ENCODE measurements around the gene FAM131A.
A peak's percentile ranks its signal among the peaks of the same experiment; 100 is the strongest.
"Not testable (repeated sequence)": the region's sequence is repeated elsewhere in the genome, so short reads cannot be mapped to it uniquely, and the experiment has no call there.

FAM131A gene

DNA sequence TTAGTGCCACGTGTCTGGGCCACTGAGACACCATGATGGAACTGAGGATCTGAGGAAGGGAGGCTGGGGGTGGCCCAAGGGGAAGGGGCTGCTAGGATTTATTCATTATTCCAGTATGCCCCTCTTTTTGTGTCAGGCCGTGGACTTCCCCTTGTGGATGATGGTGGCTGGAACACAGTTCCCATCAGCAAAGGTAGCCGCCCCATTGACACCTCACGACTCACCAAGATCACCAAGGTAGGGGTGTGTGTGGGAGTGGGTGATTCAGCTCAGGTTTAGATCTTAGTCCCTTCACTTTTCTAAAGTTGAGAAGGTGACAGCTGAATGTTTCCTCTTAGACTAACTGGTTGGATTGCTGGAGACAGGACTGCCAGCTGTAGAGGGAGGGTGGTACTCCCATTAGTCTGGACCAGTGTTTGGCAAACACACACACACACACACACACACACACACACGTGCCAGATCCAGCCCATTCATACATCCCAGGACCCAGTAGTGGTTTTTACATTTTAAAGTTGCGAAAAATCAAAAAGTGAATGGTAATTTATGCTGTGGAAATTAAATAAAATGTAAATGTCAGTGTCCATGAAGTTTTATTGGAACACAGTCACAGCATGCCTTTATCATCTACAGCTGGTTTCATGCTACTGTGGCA is 11.6 kb upstream of the FAM131A start:
- DNase-seq: no peak
- TF ChIP-seq GATA1 (IDR thresholded peaks at IDR 0.05; ENCODE audit: low read depth, low read length): no peak
- no peak for TF ChIP-seq POLR2A (IDR thresholded peaks at IDR 0.05; ENCODE audit: low read length)

DNA sequence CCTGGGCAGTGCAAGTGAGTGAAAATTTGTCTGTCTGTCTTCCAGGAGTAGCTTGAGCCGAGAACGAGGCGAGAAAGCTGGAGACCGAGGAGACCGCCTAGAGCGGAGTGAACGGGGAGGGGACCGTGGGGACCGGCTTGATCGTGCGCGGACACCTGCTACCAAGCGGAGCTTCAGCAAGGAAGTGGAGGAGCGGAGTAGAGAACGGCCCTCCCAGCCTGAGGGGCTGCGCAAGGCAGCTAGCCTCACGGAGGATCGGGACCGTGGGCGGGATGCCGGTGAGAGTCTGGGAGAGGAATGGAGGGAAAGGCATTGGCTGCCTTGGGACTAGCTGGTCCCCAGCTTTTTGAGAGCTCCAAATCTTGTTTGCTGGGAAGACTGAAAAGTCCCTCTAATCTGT is 10.2 kb upstream of the FAM131A start:
- TF ChIP-seq GATA1 (IDR thresholded peaks at IDR 0.05; ENCODE audit: low read depth, low read length) (no peak), POLR2A (IDR thresholded peaks at IDR 0.05; ENCODE audit: low read length) (no peak)
- no peak for DNase-seq

GRCh38 chr3:184328516-184328915 is 8.9 kb upstream of the FAM131A start:
- TF ChIP-seq GATA1 (IDR thresholded peaks at IDR 0.05; ENCODE audit: low read depth, low read length) (no peak), POLR2A (IDR thresholded peaks at IDR 0.05; ENCODE audit: low read length) (no peak)
- DNase-seq: no peak

- TF ChIP-seq POLR2A (IDR thresholded peaks at IDR 0.05; ENCODE audit: low read length) (no peak), GATA1 (IDR thresholded peaks at IDR 0.05; ENCODE audit: low read depth, low read length) (no peak)
- DNase-seq: no peak
Observed at GRCh38 chr3:184332370-184333090, 4.9 kb upstream of the FAM131A start.

DNA sequence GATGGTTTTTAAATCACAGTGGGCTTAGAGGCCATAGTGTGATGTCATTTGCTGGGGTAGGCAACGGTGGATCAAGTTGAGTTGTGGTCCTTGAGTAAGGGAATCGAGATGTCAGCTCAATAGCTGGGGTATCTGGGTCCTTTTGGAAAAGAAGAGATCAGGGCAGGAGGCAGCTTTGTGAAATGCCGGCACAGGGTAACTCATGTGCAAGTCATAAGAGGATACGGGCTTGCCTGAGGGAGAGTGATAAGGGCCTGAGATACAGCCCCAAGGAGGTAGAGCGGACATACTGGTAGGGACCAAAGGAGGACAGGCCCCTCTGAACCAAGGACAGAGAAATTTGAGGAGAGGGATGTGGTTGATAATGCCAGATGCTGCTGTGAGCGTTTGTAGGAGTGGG is 4.2 kb upstream of the FAM131A start:
- TF ChIP-seq POLR2A (IDR thresholded peaks at IDR 0.05; ENCODE audit: low read length) (no peak), GATA1 (IDR thresholded peaks at IDR 0.05; ENCODE audit: low read depth, low read length) (no peak)
- DNase-seq: peak; percentile 77 to 80

- no peak for DNase-seq
Observed at GRCh38 chr3:184333700-184334099, 3.7 kb upstream of the FAM131A start.

DNA sequence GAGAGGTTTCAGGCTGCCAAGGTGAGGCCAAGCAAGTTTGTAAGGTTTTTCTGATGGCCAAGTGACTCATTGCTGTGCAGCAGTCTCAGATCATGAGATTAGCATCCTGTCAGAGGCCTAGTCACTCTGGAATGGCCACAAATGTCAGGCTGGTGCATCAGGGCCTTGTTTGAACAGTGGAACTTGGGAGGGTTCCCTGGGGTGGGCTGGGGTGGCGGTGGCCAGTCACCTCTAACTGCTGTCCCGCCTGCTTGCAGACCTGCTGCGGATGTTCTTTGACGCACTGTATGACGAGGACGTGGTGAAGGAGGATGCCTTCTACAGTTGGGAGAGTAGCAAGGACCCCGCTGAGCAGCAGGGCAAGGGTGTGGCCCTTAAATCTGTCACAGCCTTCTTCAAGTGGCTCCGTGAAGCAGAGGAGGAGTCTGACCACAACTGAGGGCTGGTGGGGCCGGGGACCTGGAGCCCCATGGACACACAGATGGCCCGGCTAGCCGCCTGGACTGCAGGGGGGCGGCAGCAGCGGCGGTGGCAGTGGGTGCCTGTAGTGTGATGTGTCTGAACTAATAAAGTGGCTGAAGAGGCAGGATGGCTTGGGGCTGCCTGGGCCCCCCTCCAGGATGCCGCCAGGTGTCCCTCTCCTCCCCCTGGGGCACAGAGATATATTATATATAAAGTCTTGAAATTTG is 2.8 kb upstream of the FAM131A start:
- TF ChIP-seq POLR2A (IDR thresholded peaks at IDR 0.05; ENCODE audit: low read length): no peak
- no peak for TF ChIP-seq GATA1 (IDR thresholded peaks at IDR 0.05; ENCODE audit: low read depth, low read length)
- peak; percentile 71 to 81 for DNase-seq

More at GRCh38 chr3:184333700-184334099, 3.7 kb upstream of the FAM131A start:
- no peak for TF ChIP-seq GATA1 (IDR thresholded peaks at IDR 0.05; ENCODE audit: low read depth, low read length)
- no peak for TF ChIP-seq POLR2A (IDR thresholded peaks at IDR 0.05; ENCODE audit: low read length)

DNA sequence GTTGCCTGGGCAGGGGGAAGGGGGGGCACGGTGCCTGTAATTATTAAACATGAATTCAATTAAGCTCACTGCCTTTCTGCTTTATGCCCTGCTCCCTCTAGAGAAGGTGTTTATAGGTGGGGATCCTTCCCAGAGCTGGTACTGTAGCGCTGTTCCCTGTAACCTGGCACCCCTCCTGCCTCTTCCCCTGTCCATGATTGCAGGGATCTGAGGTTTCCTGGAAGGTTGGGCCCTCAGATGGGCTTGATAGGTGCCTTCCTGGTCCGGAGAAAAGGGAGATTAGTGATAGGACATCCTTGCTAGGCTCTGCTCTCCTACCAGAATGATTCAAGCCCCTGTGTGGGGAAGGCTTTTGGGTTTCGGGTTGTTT is 2.1 kb upstream of the FAM131A start:
- DNase-seq: no peak
- TF ChIP-seq GATA1 (IDR thresholded peaks at IDR 0.05; ENCODE audit: low read depth, low read length) (no peak), POLR2A (IDR thresholded peaks at IDR 0.05; ENCODE audit: low read length) (no peak)

- DNase-seq: peak; percentile 89 to 95
- TF ChIP-seq GATA1 (IDR thresholded peaks at IDR 0.05; ENCODE audit: low read depth, low read length): no peak
- TF ChIP-seq POLR2A (IDR thresholded peaks at IDR 0.05; ENCODE audit: low read length): peak; percentile 76
Observed at GRCh38 chr3:184335661-184336546, 1.5 kb upstream of the FAM131A start.

DNA sequence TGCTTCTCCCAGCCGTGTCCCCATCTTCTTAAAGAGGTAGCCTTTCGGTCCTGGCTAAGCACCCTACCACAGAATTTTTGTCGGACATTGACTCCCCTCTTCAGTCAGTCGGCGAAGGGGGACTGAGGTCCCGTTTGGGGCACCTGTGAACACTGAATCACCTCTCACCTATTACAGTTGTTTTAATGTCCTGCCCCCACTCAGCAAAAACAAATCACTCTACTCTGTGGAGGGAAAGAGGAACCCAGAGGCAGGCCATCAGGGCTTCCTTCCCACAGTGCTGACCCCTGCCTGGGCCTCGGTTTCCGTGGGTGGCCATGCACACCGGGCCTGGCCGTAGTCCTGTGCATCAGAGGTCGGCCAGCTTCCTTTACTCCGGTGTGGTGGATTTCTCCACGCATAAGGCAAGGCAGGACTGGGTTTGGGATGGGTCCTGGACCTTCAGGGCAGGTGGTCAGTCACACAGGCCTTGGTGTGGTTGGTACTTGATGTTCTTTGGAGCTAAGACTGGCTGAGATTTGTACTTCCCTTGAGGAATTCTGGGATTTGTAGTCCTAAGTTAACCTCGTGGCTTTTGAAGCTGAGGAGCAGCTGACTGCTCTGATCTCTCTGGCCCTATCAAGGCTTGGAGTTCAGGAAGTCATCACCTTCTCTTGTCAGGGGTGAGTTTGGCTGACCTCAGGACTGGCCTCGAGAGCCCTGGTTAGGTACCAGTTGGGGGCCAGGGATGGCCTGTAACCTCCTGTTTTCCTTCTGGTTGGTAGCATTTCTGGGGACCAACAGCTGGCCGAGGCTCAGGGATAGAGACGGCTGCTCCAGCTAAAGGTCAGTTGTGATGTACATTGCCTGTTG is 627 bp upstream of the FAM131A start:
- no peak for TF ChIP-seq GATA1 (IDR thresholded peaks at IDR 0.05; ENCODE audit: low read depth, low read length)
- DNase-seq: peak; percentile 37 to 54

- DNase-seq: no peak
- no peak for TF ChIP-seq GATA1 (IDR thresholded peaks at IDR 0.05; ENCODE audit: low read depth, low read length)
- TF ChIP-seq POLR2A (IDR thresholded peaks at IDR 0.05; ENCODE audit: low read length): no peak
Observed at GRCh38 chr3:184337981-184338380, 581 bp downstream of the FAM131A start.

- DNase-seq: peak; percentile 28 to 66
- no peak for TF ChIP-seq GATA1 (IDR thresholded peaks at IDR 0.05; ENCODE audit: low read depth, low read length)
- TF ChIP-seq POLR2A (IDR thresholded peaks at IDR 0.05; ENCODE audit: low read length): no peak
Observed at GRCh38 chr3:184338511-184338945, 1.1 kb downstream of the FAM131A start.

GRCh38 chr3:184339001-184339400 is 1.6 kb downstream of the FAM131A start:
- no peak for DNase-seq
- TF ChIP-seq POLR2A (IDR thresholded peaks at IDR 0.05; ENCODE audit: low read length) (no peak), GATA1 (IDR thresholded peaks at IDR 0.05; ENCODE audit: low read depth, low read length) (no peak)

DNA sequence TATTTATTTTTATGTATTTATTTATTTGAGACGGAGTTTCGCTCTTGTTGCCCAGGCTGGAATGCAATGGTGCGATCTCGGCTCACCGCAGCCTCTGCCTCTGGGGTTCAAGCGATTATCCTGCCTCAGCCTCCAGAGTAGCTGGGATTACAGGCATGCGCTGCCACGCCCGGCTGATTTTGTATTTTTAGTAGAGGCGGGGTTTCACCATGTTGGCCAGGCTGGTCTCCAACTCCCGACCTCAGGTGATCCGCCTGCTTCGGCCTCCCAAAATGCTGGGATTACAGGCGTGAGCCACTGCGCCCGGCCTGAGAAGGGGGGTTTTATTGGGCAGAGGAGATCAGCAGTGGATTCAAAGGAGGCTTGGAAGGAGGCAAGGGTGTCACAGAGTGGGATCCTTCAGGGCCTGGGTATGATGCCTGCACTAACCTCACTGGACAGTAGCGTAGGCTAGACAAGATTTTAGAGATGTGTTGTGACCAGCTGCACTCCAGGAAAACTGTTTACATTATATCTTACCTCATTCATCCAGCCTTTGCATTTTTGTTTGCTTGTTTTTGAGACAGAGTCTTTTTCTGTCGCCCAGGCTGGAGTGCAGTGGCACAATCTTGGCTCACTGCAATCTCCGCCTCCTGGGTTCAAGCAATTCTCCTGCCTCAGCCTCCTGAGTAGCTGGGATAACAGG is 2.2 kb downstream of the FAM131A start:
- not testable (repeated sequence) for DNase-seq

Measured in erythroblast (primary cell).